CD1c-positive myeloid dendritic cell (primary cell): Measurements from ENCODE around the gene P2RX2.

Experiments
- DNase-seq: peaks from one replicate; pipeline ENCODE4 v3.0.0-alpha.2; 2016; ENCODE audit errors: extremely low spot score

The P2RX2 gene

DNA sequence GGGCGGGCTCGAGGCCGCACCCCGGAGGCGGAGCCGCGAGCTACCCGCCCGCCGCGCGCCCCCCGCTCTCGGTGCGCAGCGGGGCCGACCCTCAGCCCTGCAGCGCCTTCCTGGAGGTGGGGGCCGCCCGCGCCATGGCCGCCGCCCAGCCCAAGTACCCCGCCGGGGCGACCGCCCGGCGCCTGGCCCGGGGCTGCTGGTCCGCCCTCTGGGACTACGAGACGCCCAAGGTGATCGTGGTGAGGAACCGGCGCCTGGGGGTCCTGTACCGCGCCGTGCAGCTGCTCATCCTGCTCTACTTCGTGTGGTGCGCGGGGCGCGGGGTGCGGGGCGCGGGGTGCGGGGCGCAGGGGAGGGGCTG is at the start of gene P2RX2:
Gene P2RX2 (plus strand): TSS at position 94 of the 361 bp plus-strand sequence. CDS start 41 bp downstream, at position 135.
- DNase-seq, result no peak

DNA sequence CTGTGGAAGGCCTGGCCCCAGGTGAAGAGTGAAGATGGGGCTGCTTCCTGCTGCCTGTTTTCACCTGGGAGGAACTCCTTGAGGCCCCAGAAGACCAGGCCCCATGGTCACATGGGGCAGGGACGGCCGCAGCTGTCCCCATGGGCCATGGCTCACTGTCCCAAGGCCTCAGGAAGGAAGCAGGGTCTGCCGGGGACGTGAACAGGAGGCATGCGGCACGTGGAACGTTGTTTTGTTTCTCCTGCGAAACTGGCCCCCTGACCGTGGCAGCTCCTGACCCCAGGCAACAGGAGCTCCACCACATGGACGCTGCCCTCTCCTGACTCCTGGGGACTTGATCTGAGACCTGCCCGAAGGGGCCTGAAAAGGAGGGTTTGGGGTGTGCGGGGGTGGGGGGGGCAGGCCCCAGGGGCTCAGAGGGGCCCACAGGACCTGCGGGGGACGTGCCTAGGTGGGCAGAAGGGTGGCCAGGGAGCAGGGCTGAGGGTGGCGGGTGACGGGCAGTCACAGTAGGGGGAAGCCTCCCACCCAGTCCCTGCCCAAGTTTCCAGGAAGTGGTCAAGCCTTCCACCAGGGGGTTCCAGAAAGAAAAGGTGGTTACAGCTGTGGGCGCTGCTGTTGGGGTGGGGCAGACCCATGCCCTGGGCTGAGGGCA is 49.6 kb upstream of the P2RX2 start:
- DNase-seq, result no peak

DNA sequence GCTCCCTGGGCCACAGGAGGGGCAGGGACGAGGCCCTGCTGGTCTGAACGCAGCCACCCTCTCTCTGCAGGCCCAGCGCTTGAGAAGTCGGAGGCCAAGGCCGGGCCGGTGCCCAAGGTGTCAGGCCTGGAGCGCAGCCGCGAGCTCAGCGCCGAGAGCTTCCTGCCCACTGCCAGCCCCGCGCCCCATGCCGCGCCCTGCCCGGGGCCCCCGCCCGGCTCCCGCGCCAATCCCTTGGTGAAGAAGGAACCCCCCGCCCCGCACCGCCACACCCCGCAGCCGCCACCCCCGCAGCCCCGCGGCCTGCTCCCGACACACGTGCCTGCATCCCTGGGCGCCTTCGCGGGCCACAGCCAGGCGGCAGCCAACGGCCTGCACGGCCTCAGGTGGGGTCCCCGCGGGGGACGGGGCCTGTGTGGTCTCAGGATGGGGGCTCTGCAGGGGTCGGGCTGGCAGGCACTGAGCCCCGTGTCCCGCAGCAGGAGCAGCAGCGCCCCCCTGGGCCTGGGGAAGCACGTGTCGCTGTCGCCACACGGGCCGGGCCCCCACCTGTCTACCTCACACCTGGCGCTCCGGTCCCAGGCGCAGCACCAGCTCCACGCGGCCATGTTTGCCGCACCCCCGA is 48.6 kb upstream of the P2RX2 start:
- no peak for DNase-seq

- DNase-seq, result no peak
These were observed 47.9 kb upstream of the P2RX2 start for GRCh38 chr12:132570635-132571034.

DNA sequence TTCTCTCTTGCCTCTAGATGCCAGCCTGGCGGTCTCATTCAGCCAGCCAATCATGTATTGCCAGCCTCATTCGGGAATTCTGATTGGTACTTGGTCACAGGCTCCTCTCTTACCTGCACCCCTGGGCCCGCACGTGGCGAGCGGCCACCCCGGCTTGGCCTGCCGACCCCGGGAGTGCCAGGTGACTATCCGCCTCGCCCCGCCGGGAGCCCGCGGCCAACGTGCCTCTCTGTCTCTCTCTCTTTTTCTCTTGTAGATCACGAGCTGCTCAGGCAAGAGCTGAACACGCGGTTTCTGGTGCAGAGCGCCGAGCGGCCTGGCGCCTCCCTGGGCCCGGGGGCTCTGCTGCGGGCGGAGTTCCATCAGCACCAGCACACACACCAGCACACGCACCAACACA is 47.5 kb upstream of the P2RX2 start:
- DNase-seq, result no peak

DNA sequence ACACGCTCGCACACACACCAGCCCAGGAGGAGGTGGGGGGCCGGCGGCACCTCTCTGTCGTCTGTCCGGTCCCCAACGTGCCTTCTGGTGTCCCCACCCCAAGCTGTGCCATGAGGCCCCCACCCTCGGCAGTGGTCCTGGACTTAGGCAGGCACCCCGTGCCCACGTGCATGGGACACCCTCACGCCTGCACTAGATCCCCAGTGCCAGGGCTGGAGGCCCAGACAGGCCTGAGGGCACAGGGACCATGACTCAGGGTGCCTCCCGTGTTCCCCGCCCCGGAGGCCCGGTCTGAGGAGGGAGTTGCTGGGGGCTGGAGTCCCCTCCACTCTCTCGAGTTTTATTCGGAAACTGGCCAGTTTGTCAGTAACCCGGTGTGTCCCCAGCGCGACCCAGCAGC is 47.0 kb upstream of the P2RX2 start:
- no peak for DNase-seq

DNA sequence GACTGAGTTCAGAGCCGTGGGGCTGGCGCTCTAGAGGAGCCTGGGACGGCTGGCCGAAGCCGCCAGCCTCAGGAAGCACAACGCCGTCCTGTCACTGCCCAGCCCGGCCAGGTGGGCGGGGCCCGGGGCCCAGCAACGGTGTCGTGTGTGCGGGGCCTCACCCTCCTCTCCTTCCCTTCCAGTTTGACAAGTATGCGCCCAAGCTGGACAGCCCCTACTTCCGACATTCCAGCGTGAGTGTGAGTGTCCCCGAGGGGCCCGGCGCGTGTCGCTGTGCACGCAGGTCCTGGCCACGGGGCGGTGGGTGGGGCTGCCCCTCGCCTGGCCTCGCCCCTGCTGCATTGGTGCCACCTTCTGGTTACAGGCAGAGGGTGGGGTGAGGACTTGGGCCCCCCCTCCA is 46.5 kb upstream of the P2RX2 start:
- no peak for DNase-seq

GRCh38 chr12:132572801-132573760 is 45.5 kb upstream of the P2RX2 start:
- DNase-seq, result no peak

GRCh38 chr12:132574271-132574996 is 44.1 kb upstream of the P2RX2 start:
- DNase-seq, result no peak

- no peak for DNase-seq
These were observed 42.9 kb upstream of the P2RX2 start for GRCh38 chr12:132575661-132576060.

GRCh38 chr12:132576701-132577100 is 41.9 kb upstream of the P2RX2 start:
- no peak for DNase-seq

- DNase-seq, result no peak
These were observed 41.2 kb upstream of the P2RX2 start for GRCh38 chr12:132577191-132577920.

GRCh38 chr12:132578118-132578517 is 40.5 kb upstream of the P2RX2 start:
- no peak for DNase-seq

DNA sequence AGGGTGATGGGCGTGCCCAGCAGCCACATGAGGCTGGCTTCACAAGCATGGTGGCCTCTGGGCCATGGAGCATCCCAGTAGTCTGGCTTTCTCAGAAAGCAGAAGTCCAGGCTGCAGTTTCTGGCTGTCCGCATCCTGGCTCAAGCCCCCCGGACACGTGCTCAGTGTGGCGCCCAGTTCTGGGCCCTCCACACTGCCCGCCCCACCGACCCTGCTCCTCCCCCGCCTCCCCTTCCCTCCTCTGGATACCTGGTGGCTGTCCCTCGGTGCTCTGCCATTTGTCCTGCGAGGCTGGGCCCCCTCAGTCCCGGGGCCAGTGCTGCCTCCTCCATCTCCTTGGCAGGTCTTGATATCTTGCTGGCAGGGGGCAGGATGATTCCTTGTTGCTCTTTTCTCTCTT is 39.8 kb upstream of the P2RX2 start:
- no peak for DNase-seq

- DNase-seq, result no peak
These were observed 38.8 kb upstream of the P2RX2 start for GRCh38 chr12:132579744-132580143.

- DNase-seq, result no peak
These were observed 37.8 kb upstream of the P2RX2 start for GRCh38 chr12:132580701-132581292.

- DNase-seq, result no peak
These were observed 37.1 kb upstream of the P2RX2 start for GRCh38 chr12:132581348-132582057.

GRCh38 chr12:132582058-132582420 is 36.5 kb upstream of the P2RX2 start:
- DNase-seq, result no peak

- DNase-seq, result no peak
These were observed 35.8 kb upstream of the P2RX2 start for GRCh38 chr12:132582582-132583410.

GRCh38 chr12:132583411-132583710 is 35.2 kb upstream of the P2RX2 start:
- DNase-seq, result no peak
